Measurements from ENCODE around the gene KLHL3. TPM values are rescaled to one million over a fixed set of nuclear protein-coding genes. Genes with fewer than 3 reads are reported as not detected.

Gene KLHL3
- total RNA-seq, 2 donors from 2014 or later = 3.3 to 5.7 TPM

DNA sequence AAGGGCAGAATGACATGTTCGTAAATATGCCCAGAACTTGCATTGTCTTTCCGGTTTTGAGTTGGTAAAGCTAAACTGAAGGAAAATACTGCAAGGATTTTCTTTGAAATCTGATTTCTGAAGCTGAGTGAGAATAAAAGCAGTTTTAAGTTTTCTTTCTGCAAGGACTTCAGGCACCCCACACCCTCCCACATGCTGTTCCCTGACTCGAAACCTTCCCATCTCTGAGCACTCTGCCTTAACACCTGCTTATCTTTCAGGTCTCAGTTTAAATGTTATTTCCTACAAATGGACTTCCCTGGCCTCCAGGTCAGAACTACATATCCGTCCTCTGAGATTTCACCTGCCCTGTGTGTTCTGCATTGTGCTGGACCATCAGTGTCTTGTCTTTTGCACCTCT, 93.8 kb downstream of the KLHL3 start:
- no peak overlapping the region for H3K4me3 ChIP-seq
- no peaks in the 10 kb centered on the region for H3K27me3 ChIP-seq
- ATAC-seq (no peak), DNase-seq (no peak)
- no peaks in the 10 kb centered on the region for H3K9me3 ChIP-seq
- no peaks in the 10 kb centered on the region for H3K36me3 ChIP-seq (replicated peaks in 1 of 2; ENCODE audit: insufficient read depth in 1 of 2, low read depth in 2 of 2)
- intact Hi-C loops (cut with DNase I) = no loop called here
- no peak for TF ChIP-seq POLR2A (IDR thresholded peaks at IDR 0.05)
- TF ChIP-seq CTCF (IDR thresholded peaks at IDR 0.05) = no peak
- 62 to 69% methylated on average over 4 of the region's 4 CpGs for WGBS, 2 donors
- no peak overlapping the region for H3K27ac ChIP-seq
- H3K4me1 ChIP-seq = no peaks in the 10 kb centered on the region

GRCh38 chr5:137641148-137641547, 94.7 kb downstream of the KLHL3 start:
- DNase-seq (peak in 1 of 4 donors; percentile 65), ATAC-seq (no peak)
- no peaks in the 10 kb centered on the region for H3K36me3 ChIP-seq (replicated peaks in 1 of 2; ENCODE audit: insufficient read depth in 1 of 2, low read depth in 2 of 2)
- intact Hi-C loops (cut with DNase I) = no loop called here
- H3K27me3 ChIP-seq = no peaks in the 10 kb centered on the region
- TF ChIP-seq CTCF (IDR thresholded peaks at IDR 0.05) = no peak
- no peak for TF ChIP-seq POLR2A (IDR thresholded peaks at IDR 0.05)
- WGBS, 2 donors = 83% methylated on average over 1 of the region's 1 CpG
- no peaks in the 10 kb centered on the region for H3K4me1 ChIP-seq
- H3K27ac ChIP-seq = no peak overlapping the region
- no peaks in the 10 kb centered on the region for H3K9me3 ChIP-seq
- H3K4me3 ChIP-seq = no peak overlapping the region

GRCh38 chr5:137639645-137640044, 96.2 kb downstream of the KLHL3 start:
- intact Hi-C loops (cut with DNase I) = no loop called here
- Histone ChIP-seq H3K9me3 (no peaks in the 10 kb centered on the region), H3K27ac (no peak overlapping the region), H3K27me3 (no peaks in the 10 kb centered on the region), H3K36me3 (replicated peaks in 1 of 2; ENCODE audit: insufficient read depth in 1 of 2, low read depth in 2 of 2) (no peaks in the 10 kb centered on the region), H3K4me3 (no peak overlapping the region), H3K4me1 (no peaks in the 10 kb centered on the region)
- TF ChIP-seq POLR2A (IDR thresholded peaks at IDR 0.05) = no peak
- no peak for TF ChIP-seq CTCF (IDR thresholded peaks at IDR 0.05)
- no peak for DNase-seq
- 78 to 82% methylated on average over 11 of the region's 11 CpGs for WGBS, 2 donors
- no peak for ATAC-seq

DNA sequence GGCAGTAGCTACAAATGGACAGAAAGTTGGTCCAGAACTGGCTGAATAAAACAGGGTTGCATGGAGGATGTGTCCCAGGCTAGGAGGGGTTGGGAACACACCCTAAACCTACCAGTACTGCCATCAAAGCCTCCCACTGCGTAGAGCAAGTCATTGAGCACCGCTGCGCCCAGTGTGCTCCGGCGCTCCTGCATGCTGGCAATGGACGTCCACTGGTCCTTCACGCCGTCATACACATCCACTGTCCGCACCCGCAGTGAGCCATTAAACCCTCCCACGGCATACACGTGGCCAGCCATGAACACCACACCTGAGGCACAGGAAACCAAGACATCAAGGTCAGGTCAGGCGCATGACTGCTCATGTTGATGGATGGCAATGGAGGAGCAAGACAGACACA, 97.0 kb downstream of the KLHL3 start:
- DNase-seq (no peak), ATAC-seq (no peak)
- H3K4me3 ChIP-seq = no peak overlapping the region
- no peaks in the 10 kb centered on the region for H3K4me1 ChIP-seq
- TF ChIP-seq CTCF (IDR thresholded peaks at IDR 0.05) = no peak
- no peak for TF ChIP-seq POLR2A (IDR thresholded peaks at IDR 0.05)
- no peaks in the 10 kb centered on the region for H3K27me3 ChIP-seq
- no peaks in the 10 kb centered on the region for H3K36me3 ChIP-seq (replicated peaks in 1 of 2; ENCODE audit: insufficient read depth in 1 of 2, low read depth in 2 of 2)
- H3K9me3 ChIP-seq = no peaks in the 10 kb centered on the region
- H3K27ac ChIP-seq = no peak overlapping the region
- intact Hi-C loops (cut with DNase I) = no loop called here
- WGBS, 2 donors = 92 to 96% methylated on average over 12 to 13 of the region's 13 CpGs

DNA sequence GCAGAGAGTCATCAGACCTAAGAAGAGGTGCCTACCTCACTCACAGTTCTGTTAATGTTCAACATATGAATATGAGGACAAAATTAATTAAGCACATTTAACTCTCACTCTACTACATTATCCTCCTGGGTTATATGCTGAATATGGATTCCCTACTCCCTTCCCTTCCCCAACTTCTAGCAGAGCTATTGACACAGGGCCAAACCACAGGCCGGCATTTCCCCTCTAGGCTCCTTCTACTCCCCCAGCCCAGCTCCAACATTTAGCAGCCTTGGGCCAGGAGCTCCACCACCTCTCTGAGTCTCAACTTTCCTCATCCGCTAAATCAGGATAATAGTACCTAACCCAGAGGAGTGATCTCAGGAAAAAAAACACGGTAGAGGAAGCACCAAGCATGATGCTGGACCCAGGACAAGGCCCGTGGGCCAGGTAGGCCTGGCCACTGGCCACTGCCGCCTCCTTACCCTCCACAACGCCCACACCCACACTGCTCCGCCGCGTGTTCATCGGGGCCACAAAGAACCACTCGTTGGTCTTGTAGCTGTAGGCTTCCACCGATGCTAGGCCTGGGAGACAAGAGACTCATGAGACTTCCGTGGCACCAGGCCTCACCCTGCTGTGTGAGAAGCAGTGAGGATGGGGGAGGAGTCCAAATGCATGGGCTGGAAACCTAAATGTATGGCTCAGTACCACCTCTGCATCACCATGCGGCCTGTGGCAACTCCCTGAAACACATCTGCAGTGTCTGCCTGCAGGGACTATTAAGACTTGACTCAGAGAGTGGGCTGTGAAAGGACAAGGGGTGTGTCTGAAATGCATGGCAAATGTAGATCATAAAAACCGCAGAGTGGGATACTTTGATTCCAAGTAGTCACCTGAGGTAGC, 98.8 kb downstream of the KLHL3 start:
- 95 to 96% methylated on average over 14 to 15 of the region's 15 CpGs for WGBS, 2 donors
- intact Hi-C loops (cut with DNase I) = no loop called here
- TF ChIP-seq POLR2A (IDR thresholded peaks at IDR 0.05) = no peak
- no peak for TF ChIP-seq CTCF (IDR thresholded peaks at IDR 0.05)
- Histone ChIP-seq H3K27me3 (no peaks in the 10 kb centered on the region), H3K4me1 (no peaks in the 10 kb centered on the region), H3K4me3 (no peak overlapping the region), H3K36me3 (replicated peaks in 1 of 2; ENCODE audit: insufficient read depth in 1 of 2, low read depth in 2 of 2) (no peaks in the 10 kb centered on the region), H3K9me3 (no peaks in the 10 kb centered on the region), H3K27ac (no peak overlapping the region)
- ATAC-seq (no peak), DNase-seq (no peak)

Measured in body of pancreas (tissue), 4 donors.